NB4 (cell line): ENCODE results near the gene IQCE.
A peak's percentile ranks its signal among the peaks of the same experiment; 100 is the strongest.
"Not testable (repeated sequence)": the region's sequence is repeated elsewhere in the genome, so short reads cannot be mapped to it uniquely, and the experiment has no call there.

Experiments used
- DNase-seq: peaks from one replicate; pipeline ENCODE4 v3.0.0; 2010; ENCODE audit warnings: low read depth
- H3K4me3 ChIP-seq: one replicate; pipeline ENCODE4 v1.5.1; 2011; ENCODE audit warnings: mild to moderate bottlenecking, low read depth, low read length, moderate library complexity
- CTCF ChIP-seq: IDR thresholded peaks from one replicate; pipeline ENCODE4 v1.5.1; 2012; ENCODE audit warnings: low read depth, low read length
- MAX ChIP-seq: IDR thresholded peaks from 2 replicates; pipeline ENCODE4 v1.6.1; 2011; ENCODE audit warnings: low read depth, low read length
- MYC ChIP-seq: IDR thresholded peaks from 2 replicates; pipeline ENCODE4 v1.6.1; 2011; ENCODE audit warnings: low read depth, low read length
- POLR2A ChIP-seq: IDR thresholded peaks from 2 replicates; pipeline ENCODE4 v1.6.1; 2011; ENCODE audit warnings: mild to moderate bottlenecking; ENCODE audit not compliant: insufficient read length; ENCODE audit errors: extremely low read depth

The IQCE gene

DNA sequence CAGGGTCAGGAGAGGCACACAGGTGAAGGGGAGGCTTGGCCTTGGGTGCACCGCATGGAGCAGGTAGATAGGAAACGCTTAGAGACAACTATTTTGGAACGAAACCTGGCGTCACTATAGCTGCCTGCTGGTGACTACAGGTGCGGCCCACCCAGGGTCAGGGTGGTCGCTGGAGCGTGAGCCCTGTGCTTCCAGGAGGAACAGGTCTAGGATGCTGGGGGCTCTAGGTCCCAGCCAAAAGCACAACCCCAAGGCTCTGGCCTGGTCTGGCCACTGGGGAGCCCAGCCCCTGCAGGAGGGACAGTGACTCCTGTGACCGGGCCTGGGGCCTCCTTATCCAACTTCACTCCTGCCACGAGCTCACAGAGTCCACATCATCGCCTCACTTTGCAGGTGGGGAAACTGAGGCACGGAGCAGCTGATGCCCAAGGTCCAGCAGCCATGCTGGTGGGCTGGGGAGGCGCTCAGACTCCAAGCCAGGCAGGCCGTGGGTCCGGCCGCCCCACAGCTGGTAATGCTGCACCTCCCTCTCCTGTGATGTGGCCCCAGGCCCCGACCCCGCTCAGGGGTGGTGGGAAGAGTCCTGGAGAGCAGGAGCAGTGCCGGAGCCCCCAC, 30.2 kb upstream of the IQCE start:
- TF ChIP-seq POLR2A (no peak), MAX (no peak), CTCF (no peak), MYC (no peak)
- no peak for DNase-seq
- H3K4me3 ChIP-seq, result no peak overlapping the region

DNA sequence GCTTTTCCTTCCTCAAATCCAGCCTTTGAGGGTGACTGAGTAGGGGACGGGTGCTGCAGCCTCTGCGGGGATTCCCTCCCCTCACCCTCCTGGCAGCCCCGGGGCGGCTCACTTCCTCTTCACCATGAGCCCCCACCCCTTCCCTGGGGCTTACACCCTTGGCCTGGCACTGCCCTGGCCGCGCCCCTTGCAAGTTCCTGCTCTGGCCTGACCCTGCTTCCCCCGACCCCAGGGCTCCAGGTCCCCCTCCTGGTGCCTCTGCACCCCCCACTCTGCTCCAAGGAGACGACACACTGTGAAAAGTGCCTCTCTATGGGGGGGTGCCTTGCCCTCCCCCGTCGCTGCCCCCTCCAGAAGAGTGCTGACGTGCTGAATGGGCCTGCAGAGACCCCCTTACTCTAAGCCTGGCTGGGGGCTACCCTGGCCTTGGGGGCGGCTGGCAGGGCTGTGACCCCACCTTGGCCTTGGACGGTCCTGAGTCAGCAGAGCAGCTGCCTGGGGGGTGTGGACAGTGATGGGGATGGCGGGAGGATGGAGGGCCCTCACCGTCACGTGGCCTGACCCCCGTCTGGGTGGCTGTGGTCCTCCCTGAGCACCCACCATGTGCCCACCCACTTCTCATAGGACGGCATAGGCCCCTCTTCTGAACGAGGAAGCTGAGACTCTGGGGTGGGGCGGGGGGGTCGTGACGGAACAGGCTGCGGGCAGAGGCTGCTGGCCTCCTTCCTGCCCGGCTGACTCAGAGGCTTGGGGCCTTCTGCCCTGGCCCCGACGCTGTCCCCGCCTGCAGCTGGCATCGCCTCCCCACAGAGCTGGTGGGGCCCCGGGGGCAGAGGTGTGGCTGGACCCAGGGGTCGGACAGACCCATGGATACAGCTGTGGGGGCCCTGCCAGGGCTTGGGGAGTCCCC, 29.4 kb upstream of the IQCE start:
- TF ChIP-seq MAX, result peak; percentile 61
- TF ChIP-seq POLR2A, result no peak
- 0 out of 2 replicates have a peak, but pooled peaks have one; percentile 34 for TF ChIP-seq MYC
- DNase-seq, result peak; percentile 96
- no peak overlapping the region for H3K4me3 ChIP-seq

- H3K4me3 ChIP-seq, result no peak overlapping the region
- DNase-seq, result peak; percentile 96
- TF ChIP-seq MAX (peak; percentile 53), MYC (no peak)
Observed at GRCh38 chr7:2530071-2530987, 28.4 kb upstream of the IQCE start.

DNA sequence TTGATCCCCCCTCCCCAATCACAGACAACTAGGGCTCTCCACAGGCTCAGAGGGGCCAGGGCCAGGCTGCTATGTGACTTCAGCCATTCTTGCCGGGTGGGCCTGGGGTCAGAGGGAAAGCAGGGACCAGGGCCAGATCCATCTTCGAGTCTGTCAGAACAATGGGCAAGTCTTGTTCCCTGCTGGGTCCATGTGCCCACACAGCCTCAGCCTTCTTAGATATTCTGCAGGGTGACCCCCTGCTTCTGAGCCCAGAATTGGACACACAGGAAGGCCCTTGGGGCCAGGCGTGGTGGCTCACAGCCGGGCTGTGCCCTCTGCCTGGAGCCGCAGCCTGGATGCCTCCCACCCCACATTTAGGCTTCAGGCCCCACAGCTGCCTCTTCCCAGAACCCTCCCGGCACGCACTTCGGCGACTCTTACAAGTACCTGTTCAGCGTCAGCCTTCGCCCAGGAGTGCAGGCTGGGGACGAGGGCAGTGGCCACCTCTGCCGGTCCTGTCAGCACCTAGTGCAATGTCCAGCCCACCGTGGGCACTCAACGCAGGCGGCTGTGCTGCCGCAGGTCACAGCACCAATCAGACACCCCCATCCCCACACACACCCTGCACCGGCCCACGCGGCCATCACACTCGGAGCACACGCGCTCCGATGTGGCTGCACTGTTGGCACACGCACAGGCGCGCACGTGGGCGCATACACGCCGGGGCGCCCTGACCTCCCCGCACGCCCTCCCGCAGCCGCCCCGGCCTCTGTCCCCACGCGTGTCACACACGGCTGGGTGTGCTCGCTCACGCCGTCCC, 27.6 kb upstream of the IQCE start:
- DNase-seq, H3K4me3 ChIP-seq: not testable (repeated sequence)

DNA sequence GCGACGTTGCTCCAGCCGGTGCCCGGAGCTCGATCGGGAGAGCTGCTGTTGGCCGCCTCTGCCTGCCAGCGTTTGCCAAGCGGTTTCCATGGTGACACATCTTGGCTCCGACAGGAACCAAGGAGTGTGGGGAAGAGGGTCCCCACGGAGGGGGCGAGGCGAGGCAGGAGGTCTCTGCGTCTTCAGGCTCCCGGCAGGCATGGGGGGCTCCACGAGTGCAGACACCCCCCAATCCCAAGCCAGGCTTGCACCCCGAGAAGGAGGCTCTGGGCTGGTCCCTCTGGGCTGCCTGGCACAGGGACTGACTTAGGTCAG, 27.0 kb upstream of the IQCE start:
- DNase-seq, H3K4me3 ChIP-seq: not testable (repeated sequence)

DNA sequence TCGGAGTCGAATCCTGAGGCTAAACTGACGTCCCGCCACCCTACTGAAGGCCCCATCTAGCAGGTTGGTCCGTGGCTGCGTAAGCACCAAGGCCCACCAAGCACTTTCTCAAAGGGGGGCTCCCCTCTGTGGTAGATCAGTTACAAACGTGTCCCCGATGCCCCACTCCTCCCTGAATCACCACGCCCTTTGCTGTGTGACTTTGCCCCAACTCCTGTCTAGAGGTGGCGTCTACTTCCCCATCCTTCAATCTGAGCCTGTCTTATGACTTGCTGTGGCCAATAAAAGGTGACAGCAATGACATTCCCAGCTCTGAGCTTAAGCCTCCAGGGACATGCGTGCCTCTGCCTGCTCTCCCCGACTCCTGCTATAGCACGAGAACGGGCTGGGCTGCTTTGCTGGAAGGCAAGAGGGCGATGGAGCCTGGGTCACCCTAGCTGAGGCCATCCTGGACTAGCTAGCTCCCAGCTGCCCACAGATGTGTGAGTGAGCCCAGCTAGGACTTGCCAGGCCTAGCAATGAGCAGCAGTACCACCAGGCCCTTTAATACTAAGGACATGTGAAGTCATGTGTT, 26.5 kb upstream of the IQCE start:
- not testable (repeated sequence) for H3K4me3 ChIP-seq, DNase-seq

- not testable (repeated sequence) for H3K4me3 ChIP-seq, DNase-seq
Observed at GRCh38 chr7:2532816-2533215, 26.0 kb upstream of the IQCE start.

GRCh38 chr7:2533566-2533965, 25.2 kb upstream of the IQCE start:
- H3K4me3 ChIP-seq, DNase-seq: not testable (repeated sequence)

- not testable (repeated sequence) for DNase-seq, H3K4me3 ChIP-seq
Observed at GRCh38 chr7:2534214-2534613, 24.6 kb upstream of the IQCE start.

DNA sequence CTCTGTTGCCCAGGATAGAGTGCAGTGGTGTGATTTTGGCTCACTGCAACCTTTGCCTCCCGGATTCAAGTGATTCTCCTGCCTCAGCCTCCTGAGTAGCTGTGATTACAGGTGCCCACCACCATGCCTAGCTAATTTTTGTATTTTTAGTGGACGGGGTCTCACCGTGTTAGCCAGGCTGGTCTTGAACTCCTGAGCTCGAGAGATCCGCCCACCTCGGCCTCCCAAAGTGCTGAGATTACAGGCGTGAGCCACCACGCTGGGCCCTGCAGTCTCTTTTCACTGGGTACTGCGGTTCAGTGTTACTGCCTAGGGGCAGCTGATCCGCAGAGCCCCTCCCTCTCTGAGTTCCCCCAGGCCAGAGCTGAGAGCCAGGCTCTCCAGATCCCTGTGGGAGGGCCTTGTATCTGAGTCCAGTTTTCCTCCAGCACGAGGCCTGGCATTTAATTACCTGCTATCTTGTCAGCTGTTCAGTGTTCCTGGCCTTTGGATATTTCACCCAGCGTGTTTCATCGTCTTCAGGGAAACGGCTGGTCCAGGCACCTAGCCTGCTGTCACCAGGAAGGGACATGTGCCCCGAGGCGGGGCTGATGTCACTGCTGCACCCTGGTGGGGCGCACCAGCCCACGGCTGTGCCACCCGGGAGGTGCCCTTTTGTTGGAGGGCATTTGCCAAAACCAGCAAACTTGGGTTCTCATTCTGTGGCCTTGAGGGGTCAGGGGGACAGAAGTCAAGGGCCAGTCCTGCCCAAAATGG, 22.7 kb upstream of the IQCE start:
- not testable (repeated sequence) for DNase-seq, H3K4me3 ChIP-seq
